ENCODE measurements around the gene SFXN2. TPM values are rescaled to one million over a fixed set of nuclear protein-coding genes. Genes with fewer than 3 reads are reported as not detected.

Gene SFXN2
- total RNA-seq, 4 donors from 2014 or later = 1.2 to 4.0 (median 2.9) TPM

- H3K4me1 ChIP-seq = peaks cover 68 to 74% (median 70%) of the 10 kb centered on the region in 4 donors
- no peak overlapping the region for H3K4me3 ChIP-seq
- 21% methylated on average over 7 of the region's 8 CpGs for WGBS
- no peaks in the 10 kb centered on the region for H3K36me3 ChIP-seq
- no peak for TF ChIP-seq CTCF (IDR thresholded peaks at IDR 0.05)
- no peak for TF ChIP-seq POLR2AphosphoS5 (IDR thresholded peaks at IDR 0.05)
- TF ChIP-seq POLR2A (IDR thresholded peaks at IDR 0.05; ENCODE audit: low read depth) = no peak
- TF ChIP-seq EP300 (IDR thresholded peaks at IDR 0.05) = no peak
- H3K27ac ChIP-seq (replicated peaks in 1 of 4) = peak overlapping the region; percentile 67 to 81 (median 76)
- H3K27me3 ChIP-seq = no peaks in the 10 kb centered on the region
- intact Hi-C loops (cut with DNase I) = no loop called here
- no peak for DNase-seq (ENCODE audit: extremely low spot score)
- no peaks in the 10 kb centered on the region for H3K9me3 ChIP-seq
Measured at GRCh38 chr10:102675011-102675665, 39.3 kb upstream of the SFXN2 start.

GRCh38 chr10:102675666-102676533 lies 38.5 kb upstream of the SFXN2 start:
- peaks cover 68 to 70% (median 69%) of the 10 kb centered on the region in 4 donors for H3K4me1 ChIP-seq
- DNase-seq (ENCODE audit: extremely low spot score) = no peak

GRCh38 chr10:102676534-102677315 lies 37.7 kb upstream of the SFXN2 start:
- intact Hi-C loops (cut with DNase I) = no loop called here

More at GRCh38 chr10:102675666-102676533, 38.5 kb upstream of the SFXN2 start:
- peaks cover 0 to 3% (median 0%) of the 10 kb centered on the region in 4 donors for H3K36me3 ChIP-seq
- no peaks in the 10 kb centered on the region for H3K9me3 ChIP-seq
- WGBS = 16% methylated on average over 14 of the region's 16 CpGs
- intact Hi-C loops (cut with DNase I) = no loop called here
- TF ChIP-seq POLR2AphosphoS5 (IDR thresholded peaks at IDR 0.05) (no peak), EP300 (IDR thresholded peaks at IDR 0.05) (no peak), POLR2A (IDR thresholded peaks at IDR 0.05; ENCODE audit: low read depth) (no peak), CTCF (IDR thresholded peaks at IDR 0.05) (no peak)
- H3K27ac ChIP-seq (replicated peaks in 1 of 4) = peak overlapping the region; percentile 67 to 81 (median 76)
- H3K4me3 ChIP-seq = no peak overlapping the region
- no peaks in the 10 kb centered on the region for H3K27me3 ChIP-seq

More at GRCh38 chr10:102676534-102677315, 37.7 kb upstream of the SFXN2 start:
- Histone ChIP-seq H3K27me3 (no peaks in the 10 kb centered on the region), H3K4me1 (peaks cover 68 to 70% (median 69%) of the 10 kb centered on the region in 4 donors), H3K4me3 (no peak overlapping the region), H3K27ac (replicated peaks in 1 of 4) (peak overlapping the region in 3 of 4 donors; percentile 42 to 77 (median 67)), H3K36me3 (peaks cover 0 to 11% (median under 1%) of the 10 kb centered on the region in 4 donors), H3K9me3 (no peaks in the 10 kb centered on the region)
- WGBS = 60% methylated on average over 9 of the region's 9 CpGs
- DNase-seq (ENCODE audit: extremely low spot score) = no peak
- no peak for TF ChIP-seq POLR2A (IDR thresholded peaks at IDR 0.05; ENCODE audit: low read depth)
- no peak for TF ChIP-seq CTCF (IDR thresholded peaks at IDR 0.05)
